GM19035 (cell line): ENCODE results near the gene RRP8.
A peak's percentile ranks its signal among the peaks of the same experiment; 100 is the strongest.

ENCODE experiments used
- ATAC-seq: cut with Tn5 transposase; IDR thresholded peaks from one replicate; pipeline ENCODE4 v1.9.1; 2021; ENCODE audit not compliant: unreplicated experiment

The RRP8 gene

GRCh38 chr11:6618117-6619003, 14.9 kb upstream of the RRP8 start:
- ATAC-seq, result no peak

GRCh38 chr11:6617315-6617781, 13.9 kb upstream of the RRP8 start:
- no peak for ATAC-seq

- no peak for ATAC-seq
Measured at GRCh38 chr11:6616596-6617250, 13.3 kb upstream of the RRP8 start.

GRCh38 chr11:6615882-6616585, 12.6 kb upstream of the RRP8 start:
- no peak for ATAC-seq

- ATAC-seq, result no peak
Measured at GRCh38 chr11:6615046-6615445, 11.6 kb upstream of the RRP8 start.

GRCh38 chr11:6614446-6614845, 11.0 kb upstream of the RRP8 start:
- ATAC-seq, result no peak

GRCh38 chr11:6613496-6613895, 10.1 kb upstream of the RRP8 start:
- no peak for ATAC-seq

- peak; percentile 90 for ATAC-seq
Measured at GRCh38 chr11:6612213-6613041, 9.0 kb upstream of the RRP8 start, which contains the start of gene TAF10. Gene TAF10 (minus strand): TSS chr11:6612216. CDS start chr11:6612189, 27 bp downstream.

GRCh38 chr11:6611963-6612212, 8.5 kb upstream of the RRP8 start:
- no peak for ATAC-seq

- ATAC-seq, result peak; percentile 17
Measured at GRCh38 chr11:6611092-6611962, 7.9 kb upstream of the RRP8 start.

GRCh38 chr11:6610591-6610990, 7.2 kb upstream of the RRP8 start:
- ATAC-seq, result no peak

- no peak for ATAC-seq
Measured at GRCh38 chr11:6609502-6610015, 6.1 kb upstream of the RRP8 start.

- no peak for ATAC-seq
Measured at GRCh38 chr11:6608726-6609501, 5.5 kb upstream of the RRP8 start.

- ATAC-seq, result no peak
Measured at GRCh38 chr11:6608011-6608410, 4.6 kb upstream of the RRP8 start.

- no peak for ATAC-seq
Measured at GRCh38 chr11:6607190-6607795, 3.9 kb upstream of the RRP8 start.

- peak; percentile 36 for ATAC-seq
Measured at GRCh38 chr11:6606471-6607189, 3.2 kb upstream of the RRP8 start.

- ATAC-seq, result no peak
Measured at GRCh38 chr11:6604790-6605189, 1.4 kb upstream of the RRP8 start.

GRCh38 chr11:6604081-6604626, 738 bp upstream of the RRP8 start:
- ATAC-seq, result peak; percentile 34
